Measurements from ENCODE around the gene PDZRN4.
"Not testable (repeated sequence)": the region's sequence is repeated elsewhere in the genome, so short reads cannot be mapped to it uniquely, and the experiment has no call there.

Gene PDZRN4

GRCh38 chr12:41509271-41510055 lies 321.3 kb downstream of the PDZRN4 start:
- DNase-seq (ENCODE audit: low read depth, low spot score): no peak

- no peak for DNase-seq (ENCODE audit: low read depth, low spot score)
Measured at GRCh38 chr12:41510470-41510869, 322.4 kb downstream of the PDZRN4 start.

GRCh38 chr12:41511247-41511646 lies 323.1 kb downstream of the PDZRN4 start:
- DNase-seq (ENCODE audit: low read depth, low spot score): no peak

- no peak for DNase-seq (ENCODE audit: low read depth, low spot score)
Measured at GRCh38 chr12:41512497-41512896, 324.4 kb downstream of the PDZRN4 start.

GRCh38 chr12:41514021-41514777 lies 326.1 kb downstream of the PDZRN4 start:
- DNase-seq (ENCODE audit: low read depth, low spot score): no peak

GRCh38 chr12:41514907-41515306 lies 326.8 kb downstream of the PDZRN4 start:
- no peak for DNase-seq (ENCODE audit: low read depth, low spot score)

GRCh38 chr12:41515953-41516352 lies 327.8 kb downstream of the PDZRN4 start:
- no peak for DNase-seq (ENCODE audit: low read depth, low spot score)

- DNase-seq (ENCODE audit: low read depth, low spot score): no peak
Measured at GRCh38 chr12:41520869-41521268, 332.7 kb downstream of the PDZRN4 start.

- peak; percentile 15 for DNase-seq (ENCODE audit: low read depth, low spot score)
Measured at GRCh38 chr12:41521872-41522379, 333.8 kb downstream of the PDZRN4 start.

GRCh38 chr12:41527062-41527461 lies 338.9 kb downstream of the PDZRN4 start:
- no peak for DNase-seq (ENCODE audit: low read depth, low spot score)

GRCh38 chr12:41527534-41528116 lies 339.5 kb downstream of the PDZRN4 start:
- no peak for DNase-seq (ENCODE audit: low read depth, low spot score)

GRCh38 chr12:41528874-41529273 lies 340.8 kb downstream of the PDZRN4 start:
- DNase-seq (ENCODE audit: low read depth, low spot score): no peak

GRCh38 chr12:41530441-41530840 lies 342.3 kb downstream of the PDZRN4 start:
- no peak for DNase-seq (ENCODE audit: low read depth, low spot score)

GRCh38 chr12:41531147-41531829 lies 343.2 kb downstream of the PDZRN4 start:
- no peak for DNase-seq (ENCODE audit: low read depth, low spot score)

GRCh38 chr12:41532072-41532471 lies 344.0 kb downstream of the PDZRN4 start:
- no peak for DNase-seq (ENCODE audit: low read depth, low spot score)

GRCh38 chr12:41536813-41537490 lies 348.8 kb downstream of the PDZRN4 start:
- DNase-seq (ENCODE audit: low read depth, low spot score): no peak

GRCh38 chr12:41537522-41537921 lies 349.4 kb downstream of the PDZRN4 start:
- no peak for DNase-seq (ENCODE audit: low read depth, low spot score)

- no peak for DNase-seq (ENCODE audit: low read depth, low spot score)
Measured at GRCh38 chr12:41545761-41546160, 357.6 kb downstream of the PDZRN4 start.

GRCh38 chr12:41547071-41547470 lies 359.0 kb downstream of the PDZRN4 start:
- DNase-seq (ENCODE audit: low read depth, low spot score): not testable (repeated sequence)

GRCh38 chr12:41548926-41549325 lies 360.8 kb downstream of the PDZRN4 start:
- DNase-seq (ENCODE audit: low read depth, low spot score): no peak

GRCh38 chr12:41552588-41552987 lies 364.5 kb downstream of the PDZRN4 start:
- DNase-seq (ENCODE audit: low read depth, low spot score): no peak
